Measurements from ENCODE around the gene CMAS. TPM values are rescaled to one million over a fixed set of nuclear protein-coding genes. Genes with fewer than 3 reads are reported as not detected.

CMAS gene
- total and polyA plus RNA-seq, 2 experiments from 2014 or later = 53.7 to 79.9 TPM

DNA sequence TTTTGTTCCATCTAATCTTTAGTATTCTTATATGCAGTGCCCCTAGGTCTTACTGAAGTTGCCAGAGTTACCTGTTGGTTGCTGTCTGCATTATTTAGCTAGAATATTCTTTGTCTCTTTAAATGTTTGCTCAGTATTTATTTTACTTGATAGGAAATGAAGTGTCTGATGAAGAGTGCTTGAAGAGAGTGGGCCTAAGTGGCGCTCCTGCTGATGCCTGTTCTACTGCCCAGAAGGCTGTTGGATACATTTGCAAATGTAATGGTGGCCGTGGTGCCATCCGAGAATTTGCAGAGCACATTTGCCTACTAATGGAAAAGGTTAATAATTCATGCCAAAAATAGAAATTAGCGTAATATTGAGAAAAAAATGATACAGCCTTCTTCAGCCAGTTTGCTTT, 18.9 kb downstream of the CMAS start:
- no peak for DNase-seq (ENCODE audit: low spot score)
- Histone ChIP-seq H3K9me2 (replicated peaks; ENCODE audit: insufficient read depth) (no peaks in the 10 kb centered on the region), H3K79me2 (no peaks in the 10 kb centered on the region), H3K4me1 (ENCODE audit: insufficient read depth) (no peaks in the 10 kb centered on the region), H3K4me2 (no peak overlapping the region), H3K27ac (no peak overlapping the region), H3K36me3 (replicated peaks; ENCODE audit: insufficient read depth, low read depth) (no peaks in the 10 kb centered on the region), H2AFZ (no peak overlapping the region), H4K20me1 (ENCODE audit: insufficient read depth, poor library complexity, severe bottlenecking) (no peaks in the 10 kb centered on the region), H3K9me3 (ENCODE audit: low read depth) (no peaks in the 10 kb centered on the region), H3K27me3 (no peaks in the 10 kb centered on the region), H3K4me3 (no peak overlapping the region)
- TF ChIP-seq EZH2 (IDR thresholded peaks at IDR 0.05; ENCODE audit: borderline replicate concordance) (no peak), EZH2phosphoT487 (IDR thresholded peaks at IDR 0.05; ENCODE audit: low read depth, severe bottlenecking, unreplicated experiment) (no peak)
- TF ChIP-seq, protein P1, sequence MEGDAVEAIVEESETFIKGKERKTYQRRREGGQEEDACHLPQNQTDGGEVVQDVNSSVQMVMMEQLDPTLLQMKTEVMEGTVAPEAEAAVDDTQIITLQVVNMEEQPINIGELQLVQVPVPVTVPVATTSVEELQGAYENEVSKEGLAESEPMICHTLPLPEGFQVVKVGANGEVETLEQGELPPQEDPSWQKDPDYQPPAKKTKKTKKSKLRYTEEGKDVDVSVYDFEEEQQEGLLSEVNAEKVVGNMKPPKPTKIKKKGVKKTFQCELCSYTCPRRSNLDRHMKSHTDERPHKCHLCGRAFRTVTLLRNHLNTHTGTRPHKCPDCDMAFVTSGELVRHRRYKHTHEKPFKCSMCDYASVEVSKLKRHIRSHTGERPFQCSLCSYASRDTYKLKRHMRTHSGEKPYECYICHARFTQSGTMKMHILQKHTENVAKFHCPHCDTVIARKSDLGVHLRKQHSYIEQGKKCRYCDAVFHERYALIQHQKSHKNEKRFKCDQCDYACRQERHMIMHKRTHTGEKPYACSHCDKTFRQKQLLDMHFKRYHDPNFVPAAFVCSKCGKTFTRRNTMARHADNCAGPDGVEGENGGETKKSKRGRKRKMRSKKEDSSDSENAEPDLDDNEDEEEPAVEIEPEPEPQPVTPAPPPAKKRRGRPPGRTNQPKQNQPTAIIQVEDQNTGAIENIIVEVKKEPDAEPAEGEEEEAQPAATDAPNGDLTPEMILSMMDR (IDR thresholded peaks at IDR 0.05; ENCODE audit: poor library complexity) = no peak
- 98% methylated on average over 4 of the region's 4 CpGs for WGBS (ENCODE audit: low lambda C conversion rate, missing lambda C conversion rate)

- Histone ChIP-seq H2AFZ (no peak overlapping the region), H3K4me3 (no peak overlapping the region), H3K27ac (no peak overlapping the region), H3K36me3 (replicated peaks; ENCODE audit: insufficient read depth, low read depth) (no peaks in the 10 kb centered on the region), H3K9me2 (replicated peaks; ENCODE audit: insufficient read depth) (no peaks in the 10 kb centered on the region), H4K20me1 (ENCODE audit: insufficient read depth, poor library complexity, severe bottlenecking) (no peaks in the 10 kb centered on the region), H3K79me2 (no peaks in the 10 kb centered on the region), H3K4me1 (ENCODE audit: insufficient read depth) (no peaks in the 10 kb centered on the region), H3K9me3 (ENCODE audit: low read depth) (no peaks in the 10 kb centered on the region), H3K4me2 (no peak overlapping the region), H3K27me3 (no peaks in the 10 kb centered on the region)
- TF ChIP-seq EZH2phosphoT487 (IDR thresholded peaks at IDR 0.05; ENCODE audit: low read depth, severe bottlenecking, unreplicated experiment) (no peak), EZH2 (IDR thresholded peaks at IDR 0.05; ENCODE audit: borderline replicate concordance) (no peak)
- TF ChIP-seq, protein P1 (IDR thresholded peaks at IDR 0.05; ENCODE audit: poor library complexity) = no peak
- 98% methylated on average over 2 of the region's 2 CpGs for WGBS (ENCODE audit: low lambda C conversion rate, missing lambda C conversion rate)
- no peak for DNase-seq (ENCODE audit: low spot score)
These were observed 20.3 kb downstream of the CMAS start for GRCh38 chr12:22066310-22066709.

GRCh38 chr12:22069851-22070250, 23.8 kb downstream of the CMAS start:
- no peaks in the 10 kb centered on the region for H3K27me3 ChIP-seq
- no peaks in the 10 kb centered on the region for H3K36me3 ChIP-seq (replicated peaks; ENCODE audit: insufficient read depth, low read depth)
- no peak overlapping the region for H3K4me2 ChIP-seq
- H2AFZ ChIP-seq = no peak overlapping the region
- H3K9me2 ChIP-seq (replicated peaks; ENCODE audit: insufficient read depth) = no peaks in the 10 kb centered on the region
- H3K4me3 ChIP-seq = no peak overlapping the region
- DNase-seq (ENCODE audit: low spot score) = no peak
- no peaks in the 10 kb centered on the region for H4K20me1 ChIP-seq (ENCODE audit: insufficient read depth, poor library complexity, severe bottlenecking)
- no peaks in the 10 kb centered on the region for H3K4me1 ChIP-seq (ENCODE audit: insufficient read depth)
- TF ChIP-seq EZH2 (IDR thresholded peaks at IDR 0.05; ENCODE audit: borderline replicate concordance) (no peak), EZH2phosphoT487 (IDR thresholded peaks at IDR 0.05; ENCODE audit: low read depth, severe bottlenecking, unreplicated experiment) (no peak)
- TF ChIP-seq, protein P1 (IDR thresholded peaks at IDR 0.05; ENCODE audit: poor library complexity) = no peak
- H3K79me2 ChIP-seq = no peaks in the 10 kb centered on the region
- H3K27ac ChIP-seq = no peak overlapping the region
- WGBS (ENCODE audit: low lambda C conversion rate, missing lambda C conversion rate) = 81% methylated on average over 1 of the region's 1 CpG
- H3K9me3 ChIP-seq (ENCODE audit: low read depth) = no peaks in the 10 kb centered on the region
